Testis (tissue), 3 donors: ENCODE data around the gene HOXC9. TPM values are rescaled to one million over a fixed set of nuclear protein-coding genes. Genes with fewer than 3 reads are reported as not detected.

ENCODE experiments used
- DNase-seq: peaks from one replicate; pipeline ENCODE4 v3.0.0-alpha.2; 2019
- H3K27ac ChIP-seq, 2 donors: fragments of 200-600 bp; sonication (generic); one replicate each; pipeline ENCODE4 v1.5.1; 2019
- H3K27me3 ChIP-seq: fragments of 200-600 bp; sonication (generic); one replicate; pipeline ENCODE4 v1.5.1; 2019
- H3K36me3 ChIP-seq: fragments of 200-600 bp; sonication (generic); one replicate; pipeline ENCODE4 v1.5.1; 2017; ENCODE audit warnings: low read depth; ENCODE audit errors: missing control alignments
- H3K4me1 ChIP-seq: fragments of 200-600 bp; sonication (generic); one replicate; pipeline ENCODE4 v1.5.1; 2019
- H3K4me3 ChIP-seq, 2 donors: fragments of 200-600 bp; sonication (generic); one replicate each; pipeline ENCODE4 v1.5.1; 2017 to 2019
- H3K9me3 ChIP-seq: fragments of 200-600 bp; sonication (generic); one replicate; pipeline ENCODE4 v1.5.1; 2017
- POLR2A ChIP-seq: fragments of 450-650 bp; IDR thresholded peaks from one replicate; pipeline ENCODE4 v1.6.1; 2017; ENCODE audit warnings: antibody characterized with exemption, mild to moderate bottlenecking, moderate library complexity
- WGBS, 2 donors: methylation state at CpG; one replicate each; pipeline ENCODE4 v1.1.5; 2018; 5-methylcytosine and 5-hydroxymethylcytosine counted together
- intact Hi-C: fragments of 100-400 bp; cut with DNase I; formaldehyde crosslinking; loops from one replicate; pipeline ENCODE4 v1.15.1; 2023; ENCODE audit warnings: low total_unique reads
- microRNA counts, 2 donors: library from miRNA; unstranded; fragments of <30 nt; microRNA quantifications; one replicate each; lab custom pipeline; 2016
- microRNA-seq, 2 donors: library from miRNA; unstranded; fragments of <30 nt; microRNA quantifications; one replicate each; pipeline ENCODE4, GENCODE V29; 2016; ENCODE audit warnings: borderline number of aligned reads in 2 of 2, borderline replicate concordance in 1 of 2
- polyA plus RNA-seq: library from polyadenylated mRNA; stranded (reverse); fragments of 350-450 nt; fragmentation: Illumina TruSeq; extraction: RNeasy Lipid Tissue Mini Kit (QIAGEN cat#74804); gene quantifications from one replicate; pipeline ENCODE4 v1.2.3, GENCODE V29; 2014; ENCODE audit warnings: low read depth, low replicate concordance; ENCODE audit not compliant: insufficient read depth
- small RNA-seq, 2 donors: library from RNA; depleted of rRNA; stranded (forward); fragments of <200 nt; gene quantifications; one replicate each; pipeline ENCODE3, GENCODE V24; 2016
- total RNA-seq, 2 donors: library from RNA; depleted of rRNA; stranded (reverse); fragments of >200 nt; gene quantifications; one replicate each; pipeline ENCODE4 v1.2.3, GENCODE V29; 2016
- TF ChIP-seq, protein P1 (sequence below), 3 experiments: fragments of 450-650 bp in 2 of 3; fragments of 200-600 bp in 1 of 3; sonication (generic) in 1 of 3; IDR thresholded peaks; one replicate each; pipeline ENCODE4 v1.5.1; 2016 to 2019; ENCODE audit warnings: antibody characterized with exemption in 3 of 3, mild to moderate bottlenecking in 2 of 3, moderate library complexity in 1 of 3

HOXC9 gene
- total and polyA plus RNA-seq, 3 donors from 2014 or later: 2.4 to 7.8 (median 6.6) TPM

DNA sequence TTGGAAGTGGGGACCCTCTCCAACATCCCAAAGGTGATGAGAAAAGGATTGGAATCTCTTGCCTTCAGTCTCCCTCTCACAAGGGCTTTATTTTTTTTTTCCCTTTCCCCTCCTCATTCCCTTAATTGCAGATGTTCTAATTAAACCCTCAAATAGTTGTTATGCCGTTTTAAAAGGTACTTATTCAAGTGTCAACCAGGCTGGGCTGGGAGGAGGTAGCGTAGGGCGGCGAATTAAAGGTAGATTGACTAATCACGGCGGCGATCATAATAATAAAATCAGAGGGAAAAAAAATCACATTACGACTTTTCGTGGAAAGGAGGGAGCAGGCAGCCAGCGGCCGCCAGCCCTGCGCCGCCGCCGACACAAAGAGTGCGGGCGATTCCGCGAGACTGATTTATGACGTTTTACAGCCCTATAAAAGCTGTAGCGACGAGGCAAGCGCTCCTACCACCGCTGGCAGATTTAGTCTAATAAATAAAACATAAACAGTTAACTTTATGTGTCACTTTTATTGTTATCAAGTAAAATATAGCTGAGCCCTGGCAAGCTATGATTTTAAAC lies 52.0 kb downstream of the HOXC9 start:
- no peaks in the 10 kb centered on the region for H3K27me3 ChIP-seq
- no peaks in the 10 kb centered on the region for H3K36me3 ChIP-seq
- no peak overlapping the region for H3K4me3 ChIP-seq
- H3K4me1 ChIP-seq: peaks cover 10% of the 10 kb centered on the region
- H3K9me3 ChIP-seq: no peaks in the 10 kb centered on the region
- no peak for TF ChIP-seq POLR2A
- WGBS, 2 donors: 51 to 52% methylated on average over 24 of the region's 24 CpGs
- DNase-seq: no peak
- intact Hi-C loops: no loop called here
- no peak overlapping the region for H3K27ac ChIP-seq

DNA sequence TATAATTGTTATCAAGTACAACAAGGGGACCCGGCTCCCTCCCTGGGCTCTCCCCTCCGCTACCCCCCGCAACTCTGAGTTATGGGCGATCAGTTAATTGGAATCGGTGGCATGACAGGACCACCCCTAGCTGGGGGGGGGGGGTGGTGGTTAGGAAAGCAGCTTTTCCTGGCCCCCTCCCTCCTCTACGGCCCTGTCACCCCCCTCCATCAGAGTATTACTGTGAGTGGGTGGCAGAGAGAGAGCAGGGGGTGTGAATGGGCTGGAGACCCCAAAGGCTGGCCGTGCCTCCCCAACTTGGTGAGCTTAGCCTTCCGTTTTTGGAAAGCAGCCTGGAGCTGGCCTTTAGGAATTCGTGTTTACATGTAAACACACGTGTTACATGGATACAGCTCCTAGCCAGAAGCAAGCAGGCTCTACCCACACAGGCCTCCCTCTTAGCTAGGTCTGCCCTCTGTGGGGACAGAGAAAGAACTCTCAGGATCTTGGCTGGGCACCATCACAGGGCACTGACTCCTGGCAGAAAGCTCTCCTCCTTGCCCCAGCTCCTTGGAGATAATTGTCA lies 52.6 kb downstream of the HOXC9 start:
- DNase-seq: no peak
- intact Hi-C loops: no loop called here
- H3K4me3 ChIP-seq: no peak overlapping the region
- no peaks in the 10 kb centered on the region for H3K27me3 ChIP-seq
- TF ChIP-seq POLR2A: no peak
- TF ChIP-seq, protein P1, sequence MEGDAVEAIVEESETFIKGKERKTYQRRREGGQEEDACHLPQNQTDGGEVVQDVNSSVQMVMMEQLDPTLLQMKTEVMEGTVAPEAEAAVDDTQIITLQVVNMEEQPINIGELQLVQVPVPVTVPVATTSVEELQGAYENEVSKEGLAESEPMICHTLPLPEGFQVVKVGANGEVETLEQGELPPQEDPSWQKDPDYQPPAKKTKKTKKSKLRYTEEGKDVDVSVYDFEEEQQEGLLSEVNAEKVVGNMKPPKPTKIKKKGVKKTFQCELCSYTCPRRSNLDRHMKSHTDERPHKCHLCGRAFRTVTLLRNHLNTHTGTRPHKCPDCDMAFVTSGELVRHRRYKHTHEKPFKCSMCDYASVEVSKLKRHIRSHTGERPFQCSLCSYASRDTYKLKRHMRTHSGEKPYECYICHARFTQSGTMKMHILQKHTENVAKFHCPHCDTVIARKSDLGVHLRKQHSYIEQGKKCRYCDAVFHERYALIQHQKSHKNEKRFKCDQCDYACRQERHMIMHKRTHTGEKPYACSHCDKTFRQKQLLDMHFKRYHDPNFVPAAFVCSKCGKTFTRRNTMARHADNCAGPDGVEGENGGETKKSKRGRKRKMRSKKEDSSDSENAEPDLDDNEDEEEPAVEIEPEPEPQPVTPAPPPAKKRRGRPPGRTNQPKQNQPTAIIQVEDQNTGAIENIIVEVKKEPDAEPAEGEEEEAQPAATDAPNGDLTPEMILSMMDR (IDR thresholded peaks at IDR 0.05): no peak
- no peak overlapping the region for H3K27ac ChIP-seq
- peaks cover 10% of the 10 kb centered on the region for H3K4me1 ChIP-seq
- 33% methylated on average over 10 of the region's 10 CpGs for WGBS, 2 donors
- no peaks in the 10 kb centered on the region for H3K36me3 ChIP-seq
- H3K9me3 ChIP-seq: no peaks in the 10 kb centered on the region

MicroRNA genes within 50 kb of the gene (microRNA counts, 767-probe panel; counts per million panel counts)
- microRNA hsa-miR-196a-5p (lab: Ali Mortazavi, UCI): 0 to 152 counts per million in 2 donors
- microRNA hsa-miR-615-3p (lab: Ali Mortazavi, UCI): 0 to 152 counts per million in 2 donors
- 0 to 152 counts per million in 2 donors for microRNA hsa-miR-615-5p (lab: Ali Mortazavi, UCI)

Small RNA genes within 50 kb of the gene (microRNA-seq; reads per million reads assigned to microRNA genes)
- 145 to 148 reads per million in 2 donors for gene MIR196A2
- 71.8 to 80.6 reads per million in 2 donors for gene MIR615

Small RNA genes within 50 kb of the gene (small RNA-seq; reads per million reads assigned to genes)
- 0 reads per million in 2 donors for gene AC012531.3
- 0 reads per million in 2 donors for gene AC012531.4
- 0.55 to 1.3 reads per million in 2 donors for gene HOXC5
- gene MIR196A2: 4.3 to 20.9 reads per million in 2 donors
- gene MIR615: 0.57 to 2.2 reads per million in 2 donors
- gene RF01905: 0 reads per million in 2 donors
- 0 reads per million in 2 donors for gene RF01906

Other genes with a start within 250 kb of the HOXC9 start
- not detected for gene CISTR, start 248.2 kb upstream of the HOXC9 start, total RNA-seq
- gene CISTR, start 248.2 kb upstream of the HOXC9 start, polyA plus RNA-seq: not detected
- gene HOXC13, start 61.3 kb upstream of the HOXC9 start, total RNA-seq: under 1 TPM; 0.63 to 0.87 TPM
- gene HOXC13, start 61.3 kb upstream of the HOXC9 start, polyA plus RNA-seq: 0.25 TPM
- under 1 TPM in 1 of 2 donors, not detected in 1; 0.06 TPM for gene HOXC12, start 45.3 kb upstream of the HOXC9 start, total RNA-seq
- not detected for gene HOXC12, start 45.3 kb upstream of the HOXC9 start, polyA plus RNA-seq
- gene HOXC11, start 27.0 kb upstream of the HOXC9 start, total RNA-seq: 1 to 10 TPM in 1 of 2 donors, under 1 TPM in 1; 0.25 to 1.1 TPM
- gene HOXC11, start 27.0 kb upstream of the HOXC9 start, polyA plus RNA-seq: 0.18 TPM
- 1 to 10 TPM; 3.4 to 8.6 TPM for gene HOTAIR, start 25.2 kb upstream of the HOXC9 start, total RNA-seq
- gene HOTAIR, start 25.2 kb upstream of the HOXC9 start, polyA plus RNA-seq: 3.1 TPM
- 1 to 10 TPM; 1.4 to 2.6 TPM for gene HOXC10, start 15.0 kb upstream of the HOXC9 start, total RNA-seq
- 4.3 TPM for gene HOXC10, start 15.0 kb upstream of the HOXC9 start, polyA plus RNA-seq
- 1 to 10 TPM in 1 of 2 donors, under 1 TPM in 1; 0.81 to 1.2 TPM for gene HOXC8, start 8.8 kb downstream of the HOXC9 start, total RNA-seq
- 2.4 TPM for gene HOXC8, start 8.8 kb downstream of the HOXC9 start, polyA plus RNA-seq
- 1 to 10 TPM; 1.9 to 4.0 TPM for gene HOXC6, start 28.3 kb downstream of the HOXC9 start, total RNA-seq
- gene HOXC6, start 28.3 kb downstream of the HOXC9 start, polyA plus RNA-seq: 5.4 TPM
- gene HOXC5, start 32.9 kb downstream of the HOXC9 start, total RNA-seq: 1 to 10 TPM; 1.9 to 5.5 TPM
- gene HOXC5, start 32.9 kb downstream of the HOXC9 start, polyA plus RNA-seq: 1.3 TPM
- 1 to 10 TPM; 3.0 to 3.1 TPM for gene HOXC4, start 53.7 kb downstream of the HOXC9 start, total RNA-seq
- 4.3 TPM for gene HOXC4, start 53.7 kb downstream of the HOXC9 start, polyA plus RNA-seq
- gene SMUG1, start 188.8 kb downstream of the HOXC9 start, total RNA-seq: 10 to 100 TPM; 33.8 to 37.2 TPM
- 35.8 TPM for gene SMUG1, start 188.8 kb downstream of the HOXC9 start, polyA plus RNA-seq